Motor neuron (in vitro differentiated cells): ENCODE measurements around the gene SLC17A9. TPM values are rescaled to one million over a fixed set of nuclear protein-coding genes. Genes with fewer than 3 reads are reported as not detected.

Experiments used
- ATAC-seq, 8 experiments: fragments of 200-7000 bp; cut with Tn5 transposase; replicated peaks in 6 of 8; 2 replicates each; pipeline ENCODE4 v1.8.0; 2021; ENCODE audit warnings: mild to moderate bottlenecking in 8 of 8, moderate library complexity in 8 of 8
- H3K27ac ChIP-seq, 2 donors: fragments of 250-450 bp; sonication (Bioruptor Pico); 2 replicates each; pipeline ENCODE4 v1.9.0; 2021; ENCODE audit warnings: antibody characterized with exemption in 2 of 2, mild to moderate bottlenecking in 2 of 2, moderate library complexity in 1 of 2
- H3K4me1 ChIP-seq, 2 donors: fragments of 250-450 bp; sonication (Bioruptor Pico); replicated peaks in 1 of 2; 2 replicates each; pipeline ENCODE4 v1.6.1; 2021; ENCODE audit warnings: antibody characterized with exemption in 2 of 2, mild to moderate bottlenecking in 2 of 2, moderate library complexity in 1 of 2
- H3K4me3 ChIP-seq, 5 donors: fragments of 250-450 bp; sonication (Bioruptor Pico); 2 replicates each; pipeline ENCODE4 v1.9.0; 2021; ENCODE audit warnings: antibody characterized with exemption in 5 of 5, mild to moderate bottlenecking in 5 of 5, moderate library complexity in 4 of 5
- WGBS, 10 experiments: fragments of 450-650 bp; shearing (Covaris generic); methylation state at CpG; one replicate each; pipeline ENCODE4 v1.0.0; 2022; 5-methylcytosine and 5-hydroxymethylcytosine counted together
- in situ Hi-C, 9 experiments: fragments of 400-800 bp; cut with MboI; loops; one replicate each; pipeline ENCODE4 v1.15.0; 2021; ENCODE audit warnings: low sequenced_read_pairs in 9 of 9, low pct_unique_long_range_greater_than_20kb in 2 of 9; ENCODE audit not compliant: unreplicated experiment in 9 of 9
- total RNA-seq, 8 experiments: library from RNA; unstranded; fragments of 300-600 nt; gene quantifications; 2 replicates each; pipeline versions ENCODE4 v1.2.3 to v1.2.4, GENCODE V29; 2022

SLC17A9 gene
- total RNA-seq, 8 experiments from 2014 or later: 0.13 to 18.0 (median 1.00) TPM; not detected in 1

- H3K4me1 ChIP-seq: peaks cover 19 to 23% of the 10 kb centered on the region in 2 donors
- no peak for ATAC-seq
- no peak overlapping the region for H3K4me3 ChIP-seq
- 84 to 100% (median 94%) methylated on average over 1 to 10 of the region's 12 CpGs for WGBS, 10 experiments
- in situ Hi-C loops: no loop called here
- no peak overlapping the region for H3K27ac ChIP-seq
Observed at GRCh38 chr20:62935204-62935967, 17.1 kb upstream of the SLC17A9 start.

GRCh38 chr20:62935968-62936585 lies 16.4 kb upstream of the SLC17A9 start:
- in situ Hi-C loops: no loop called here
- H3K27ac ChIP-seq: no peak overlapping the region
- WGBS, 10 experiments: 86 to 100% (median 93%) methylated on average over 1 to 16 of the region's 22 CpGs; no CpG with 5 or more reads in 2 of the 10 experiments
- H3K4me1 ChIP-seq: peaks cover 19 to 23% of the 10 kb centered on the region in 2 donors
- ATAC-seq: no peak
- H3K4me3 ChIP-seq: peak overlapping the region; percentile 78 to 95 (median 88)

- ATAC-seq: peak; percentile 84 to 94 (median 90)
- H3K4me1 ChIP-seq: peaks cover 19 to 23% of the 10 kb centered on the region in 2 donors
- H3K27ac ChIP-seq: peak overlapping the region; percentile 95 to 97
- peak overlapping the region; percentile 78 to 95 (median 88) for H3K4me3 ChIP-seq
- 0 to 7% (median 0%) methylated on average over 1 to 13 of the region's 92 CpGs; no CpG with 5 or more reads in 7 of the 10 experiments for WGBS, 10 experiments
- in situ Hi-C loops: no loop called here
Observed at GRCh38 chr20:62937268-62938104, 15.0 kb upstream of the SLC17A9 start.

DNA sequence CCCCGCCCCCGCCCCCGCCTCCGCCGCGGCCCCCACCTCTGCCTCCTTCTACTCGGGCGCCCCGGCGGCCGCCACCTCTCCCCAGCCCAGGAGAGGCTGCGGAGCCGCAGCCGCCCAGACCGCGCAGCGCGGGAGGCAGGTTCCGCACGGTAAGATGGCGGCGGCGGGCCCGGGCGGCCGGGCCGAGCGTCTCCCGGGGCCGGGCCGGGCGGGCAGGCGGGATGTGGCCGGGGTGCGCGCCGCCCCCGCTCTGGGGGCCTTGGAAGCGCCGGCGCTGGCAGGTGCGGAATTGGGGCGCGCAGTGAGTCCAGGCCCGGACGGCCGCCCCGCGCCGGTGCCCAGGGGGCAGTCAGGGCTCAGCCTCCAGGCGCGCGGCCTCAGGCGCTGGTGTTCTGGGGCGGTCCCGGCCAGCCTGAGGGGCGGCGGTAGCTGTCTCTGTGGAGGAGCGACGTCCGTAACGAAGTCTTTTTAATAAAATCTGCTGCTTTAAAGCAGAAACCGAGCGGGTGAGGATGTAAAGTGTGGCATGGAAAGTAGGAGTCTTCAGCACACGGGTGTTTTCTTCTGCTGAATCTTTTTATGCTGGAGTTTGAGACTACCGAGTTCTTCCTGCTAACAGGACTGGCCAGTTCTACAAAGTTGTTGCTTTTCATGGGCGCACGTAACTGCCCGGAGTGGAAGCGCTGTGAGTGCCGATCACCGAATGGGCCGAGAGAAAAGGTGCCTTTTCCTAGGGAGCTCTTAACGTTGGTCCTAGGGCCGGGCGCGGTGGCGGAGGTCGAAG lies 14.2 kb upstream of the SLC17A9 start, which contains the start of gene GID8:
Gene GID8, plus strand, starts transcription at position 43 of the 784 bp plus-strand sequence. CDS start 3,356 bp downstream, outside the sequence.
- WGBS, 10 experiments: 0 to 2% (median 0%) methylated on average over 1 to 10 of the region's 79 CpGs
- Histone ChIP-seq H3K4me3 (peak within 1 kb of the TSS; percentile 78 to 95 (median 88)), H3K4me1 (peaks cover 19 to 23% of the 10 kb centered on the region in 2 donors), H3K27ac (peak within 1 kb of the TSS; percentile 95 to 97)
- in situ Hi-C loops: no loop called here
- ATAC-seq: peak; percentile 64 to 68 (median 65)

DNA sequence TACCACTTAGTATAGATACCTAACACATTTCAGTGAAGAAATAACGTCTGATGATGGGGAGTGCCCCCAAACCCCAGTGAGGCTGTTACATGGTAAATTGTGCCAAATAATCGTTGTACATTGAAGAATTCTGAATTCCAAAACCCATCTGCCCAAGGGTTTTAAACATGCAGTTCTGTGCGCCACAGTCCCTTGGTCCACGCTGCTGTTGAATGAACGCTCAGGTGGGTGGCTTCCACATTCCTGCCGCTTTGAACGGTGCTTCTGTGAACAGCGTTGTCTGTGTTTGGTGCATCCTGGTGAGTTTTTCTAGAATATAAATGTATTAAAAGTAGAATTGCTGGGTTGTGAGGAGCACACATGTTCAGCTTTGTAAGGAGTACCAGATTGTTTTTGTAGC lies 11.6 kb upstream of the SLC17A9 start:
- in situ Hi-C loops: no loop called here
- Histone ChIP-seq H3K4me1 (peaks cover 17 to 20% of the 10 kb centered on the region in 2 donors), H3K27ac (no peak overlapping the region), H3K4me3 (no peak overlapping the region)
- ATAC-seq: no peak
- 75 to 100% (median 93%) methylated on average over 1 to 6 of the region's 8 CpGs; no CpG with 5 or more reads in 1 of the 10 experiments for WGBS, 10 experiments

GRCh38 chr20:62941792-62942191 lies 10.7 kb upstream of the SLC17A9 start:
- ATAC-seq: no peak
- 88 to 100% (median 100%) methylated on average over 1 of the region's 1 CpG; no CpG with 5 or more reads in 2 of the 10 experiments for WGBS, 10 experiments
- peaks cover 9 to 10% of the 10 kb centered on the region in 2 donors for H3K4me1 ChIP-seq
- H3K4me3 ChIP-seq: no peak overlapping the region
- no peak overlapping the region for H3K27ac ChIP-seq
- in situ Hi-C loops: no loop called here

DNA sequence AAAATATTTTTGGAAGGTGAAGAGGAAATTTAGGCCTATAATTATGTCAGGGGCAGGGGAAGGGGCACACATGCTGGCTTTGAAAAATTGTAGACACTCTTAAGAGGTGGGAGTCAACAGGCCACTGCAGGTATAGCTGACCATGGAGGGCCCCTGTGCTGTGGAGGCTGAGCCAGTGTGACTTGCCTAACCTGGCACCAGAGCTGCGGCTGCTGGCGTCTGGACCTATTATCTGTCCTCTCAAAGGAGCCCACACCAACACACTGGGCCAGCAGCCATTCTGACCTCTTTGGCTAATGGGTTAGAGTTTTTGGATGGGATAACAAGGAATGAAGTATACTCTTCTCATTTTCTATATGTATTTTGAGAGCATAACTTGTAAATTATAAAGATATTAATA lies 10.1 kb upstream of the SLC17A9 start:
- in situ Hi-C loops: no loop called here
- H3K4me3 ChIP-seq: no peak overlapping the region
- peaks cover 9 to 10% of the 10 kb centered on the region in 2 donors for H3K4me1 ChIP-seq
- no peak for ATAC-seq
- no peak overlapping the region for H3K27ac ChIP-seq
- WGBS, 10 experiments: 100% methylated on average over 2 of the region's 2 CpGs; no CpG with 5 or more reads in 8 of the 10 experiments

DNA sequence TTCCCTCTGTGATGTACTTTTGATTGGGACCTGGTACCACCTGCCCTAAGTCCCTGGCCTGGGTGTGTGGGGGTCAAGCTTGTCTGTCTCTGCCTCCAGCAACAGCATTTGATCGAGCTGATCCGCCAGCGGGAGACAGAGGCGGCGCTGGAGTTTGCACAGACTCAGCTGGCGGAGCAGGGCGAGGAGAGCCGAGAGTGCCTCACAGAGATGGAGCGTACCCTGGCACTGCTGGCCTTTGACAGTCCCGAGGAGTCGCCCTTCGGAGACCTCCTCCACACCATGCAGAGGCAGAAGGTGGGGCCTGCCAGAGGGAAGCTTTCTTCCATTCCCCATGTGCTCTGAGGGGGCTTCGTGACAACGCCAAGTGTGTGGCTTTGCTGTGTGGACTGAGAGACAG lies 9.1 kb upstream of the SLC17A9 start:
- 80 to 100% (median 99%) methylated on average over 1 to 11 of the region's 14 CpGs; no CpG with 5 or more reads in 2 of the 10 experiments for WGBS, 10 experiments
- Histone ChIP-seq H3K4me1 (peaks cover 9 to 10% of the 10 kb centered on the region in 2 donors), H3K27ac (no peak overlapping the region), H3K4me3 (no peak overlapping the region)
- ATAC-seq: no peak
- in situ Hi-C loops: no loop called here

DNA sequence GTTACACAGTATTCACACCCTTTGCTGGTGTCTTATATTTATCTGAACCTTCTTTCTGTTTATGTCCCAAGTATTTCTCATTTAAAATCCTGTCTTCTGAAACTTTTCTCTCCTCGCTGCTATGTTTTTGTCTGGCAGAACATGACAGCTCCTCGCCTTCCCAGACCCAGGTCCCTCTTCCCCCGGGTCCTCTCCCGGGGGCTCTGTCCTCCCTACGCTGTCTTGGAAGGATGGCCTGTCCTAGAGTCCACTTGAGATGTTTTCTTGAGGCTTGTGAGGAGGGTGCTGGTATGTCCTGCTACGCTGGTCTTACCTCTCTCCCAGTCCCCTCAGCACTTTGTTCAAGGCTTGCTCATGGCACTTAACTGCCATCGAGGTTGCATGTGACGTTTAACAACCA lies 8.3 kb upstream of the SLC17A9 start:
- in situ Hi-C loops: no loop called here
- 88 to 100% (median 100%) methylated on average over 2 to 8 of the region's 8 CpGs; no CpG with 5 or more reads in 1 of the 10 experiments for WGBS, 10 experiments
- Histone ChIP-seq H3K4me1 (peaks cover 4 to 6% of the 10 kb centered on the region in 2 donors), H3K4me3 (no peak overlapping the region), H3K27ac (no peak overlapping the region)
- no peak for ATAC-seq

DNA sequence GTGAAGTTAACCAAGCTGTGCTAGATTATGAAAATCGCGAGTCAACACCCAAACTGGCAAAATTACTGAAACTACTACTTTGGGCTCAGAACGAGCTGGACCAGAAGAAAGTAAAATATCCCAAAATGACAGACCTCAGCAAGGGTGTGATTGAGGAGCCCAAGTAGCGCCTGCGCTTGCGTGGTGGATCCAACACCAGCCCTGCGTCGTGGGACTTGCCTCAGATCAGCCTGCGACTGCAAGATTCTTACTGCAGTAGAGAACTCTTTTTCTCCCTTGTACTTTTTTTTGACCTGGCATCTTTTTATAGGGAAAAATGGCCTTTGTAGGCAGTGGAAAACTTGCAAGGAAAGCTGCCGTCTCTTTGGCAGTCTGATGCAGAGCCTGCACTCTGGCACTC lies 7.8 kb upstream of the SLC17A9 start:
- Histone ChIP-seq H3K4me1 (peaks cover 0 to under 1% of the 10 kb centered on the region in 2 donors), H3K4me3 (no peak overlapping the region), H3K27ac (no peak overlapping the region)
- ATAC-seq: no peak
- 85 to 100% (median 94%) methylated on average over 3 to 10 of the region's 10 CpGs; no CpG with 5 or more reads in 1 of the 10 experiments for WGBS, 10 experiments
- in situ Hi-C loops: no loop called here

DNA sequence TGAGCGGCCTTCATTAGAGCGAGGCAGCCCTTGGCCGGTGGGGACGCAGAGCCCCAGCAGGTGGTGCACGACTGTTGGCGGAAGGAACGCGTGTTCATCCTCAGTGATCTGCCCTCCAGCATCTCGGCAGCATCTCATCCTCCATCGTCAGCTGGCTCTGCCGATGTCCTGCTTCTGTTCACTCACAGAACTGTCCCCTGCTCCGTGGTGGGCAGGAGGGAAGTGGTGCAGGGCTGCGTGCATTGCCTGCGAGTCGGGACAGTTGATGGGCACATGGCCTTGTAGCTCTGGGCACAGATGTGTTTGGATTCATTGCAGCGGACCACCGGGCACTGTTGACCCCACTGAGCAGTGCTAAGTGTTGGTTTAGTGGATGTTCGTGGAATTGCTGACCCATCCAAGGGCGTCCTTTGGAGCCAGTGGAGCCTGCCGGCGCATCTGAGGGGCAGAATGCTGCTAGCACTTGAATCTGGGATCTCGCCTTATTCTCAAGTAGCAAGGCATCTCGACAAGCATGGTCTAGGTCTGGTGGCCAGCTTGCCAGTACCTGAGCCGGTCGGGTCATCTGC lies 6.7 kb upstream of the SLC17A9 start:
- Histone ChIP-seq H3K4me1 (no peaks in the 10 kb centered on the region), H3K4me3 (no peak overlapping the region), H3K27ac (no peak overlapping the region)
- in situ Hi-C loops: no loop called here
- 96 to 100% (median 100%) methylated on average over 1 to 8 of the region's 25 CpGs; no CpG with 5 or more reads in 7 of the 10 experiments for WGBS, 10 experiments
- ATAC-seq: peak in 4 of 8 experiments; percentile 13 to 28 (median 26)

DNA sequence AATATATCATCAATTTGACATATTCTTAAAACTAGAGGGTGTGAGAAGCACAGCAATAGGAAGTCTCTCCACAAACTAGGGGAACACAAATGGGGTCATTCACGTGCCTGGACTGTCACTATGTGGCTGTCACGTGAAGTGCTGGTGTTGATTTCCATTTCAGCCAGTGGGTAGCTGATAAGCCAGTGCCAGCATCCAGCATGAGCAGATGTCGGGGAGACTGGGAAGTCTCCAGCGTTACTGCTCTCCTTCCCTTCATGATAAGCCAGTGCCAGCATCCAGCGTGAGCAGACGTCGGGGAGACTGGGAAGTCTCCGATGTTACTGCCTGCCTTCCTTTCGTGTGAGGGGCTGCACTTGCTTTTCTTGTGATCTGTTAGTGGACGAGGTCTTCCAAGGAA lies 5.6 kb upstream of the SLC17A9 start:
- no peak overlapping the region for H3K27ac ChIP-seq
- ATAC-seq: no peak
- in situ Hi-C loops: no loop called here
- no peaks in the 10 kb centered on the region for H3K4me1 ChIP-seq
- WGBS, 10 experiments: 67 to 100% (median 93%) methylated on average over 1 to 8 of the region's 10 CpGs; no CpG with 5 or more reads in 1 of the 10 experiments
- no peak overlapping the region for H3K4me3 ChIP-seq
